ENCODE results near the gene STX1A. TPM values are rescaled to one million over a fixed set of nuclear protein-coding genes. Genes with fewer than 3 reads are reported as not detected.

Gene STX1A
- total and polyA plus RNA-seq, 2 of the 13 experiments (the other 11 are each of a cell fraction or from before 2014, with no cell fraction given): 6.1 to 12.2 TPM

GRCh38 chr7:73717025-73717807 is 2.3 kb downstream of the STX1A start:
- BruUV-seq (replicated peaks): no TSS peak
- WGBS (ENCODE audit: low lambda C conversion rate): 96% methylated on average over 8 of the region's 13 CpGs
- ChIA-PET CTCF (ENCODE audit: low intra/inter-chr PET ratio, low total read pairs) (no interaction called here), POLR2A (interaction anchor here (0.6 to 2.1 kb wide), 5 partner anchors 17 to 110 kb away, joined by 3 to 12 read pairs (median 3); no protein-coding TSS in a partner anchor)
- no peak for ATAC-seq
- no peak for DNase-seq (ENCODE audit: low spot score)
- Histone ChIP-seq H3K36me3 (replicated peaks in 1 of 2; ENCODE audit: control insufficient read depth in 1 of 2, insufficient read depth in 2 of 2, low read length in 2 of 2) (no peaks in the 10 kb centered on the region), H2AFZ (ENCODE audit: low read length) (no peak overlapping the region), H3K4me2 (ENCODE audit: low read depth, low read length) (0 out of 2 replicates have a peak overlapping the region, but pooled peaks have one; percentile 51), H3K27ac (ENCODE audit: extremely low read length, insufficient read depth, low read length) (no peak overlapping the region), H3K9me3 (ENCODE audit: low read length) (no peaks in the 10 kb centered on the region), H3K79me2 (ENCODE audit: insufficient read depth, low read length) (no peaks in the 10 kb centered on the region), H3K9ac (ENCODE audit: insufficient read depth, low read depth, low read length) (no peak overlapping the region), H4K20me1 (ENCODE audit: insufficient read depth, low read length) (peaks cover 7% of the 10 kb centered on the region), H3K27me3 (ENCODE audit: control insufficient read depth in 1 of 2, insufficient read depth in 2 of 2, low read length in 2 of 2) (peaks cover 0 to 1% of the 10 kb centered on the region in 2 experiments; a peak in 1 of 5 replicates), H3K4me3 (replicated peaks in 1 of 3; ENCODE audit: insufficient read depth in 1 of 3, low read depth in 2 of 3, low read length in 3 of 3) (no peak overlapping the region), H3K4me1 (ENCODE audit: insufficient read depth, low read length) (peaks cover 47% of the 10 kb centered on the region)
- intact Hi-C loops (cut with micrococcal nuclease; ENCODE audit: unreplicated experiment) (loop anchor here (5.0 kb wide), 2 partner anchors 35 to 50 kb away; partner anchors contain the start of genes BUD23, DNAJC30 and VPS37D), in situ Hi-C loops (cut with HindIII; ENCODE audit: extremely low pct_ligation_motif_present, low pct_unique_long_range_greater_than_20kb) (loop anchor here (5.0 kb wide), 1 partner anchor 110 kb away; no protein-coding TSS in a partner anchor)
- TF ChIP-seq ARNT (IDR thresholded peaks at IDR 0.05): no peak
- no peak for TF ChIP-seq IKZF4 (CRISPR knock-in tag; IDR thresholded peaks at IDR 0.05; ENCODE audit: borderline replicate concordance, low read depth, not compliant biosample characterization)
- no peak for TF ChIP-seq SOX13 (IDR thresholded peaks at IDR 0.05)
- TF ChIP-seq SOX13 (CRISPR knock-in tag; conservative IDR thresholded peaks at IDR 0.05 in 1 of 2, IDR thresholded peaks at IDR 0.05 in 1 of 2): no peak
- TF ChIP-seq ZNF768 (CRISPR knock-in tag; IDR thresholded peaks at IDR 0.05): peak; percentile 88; the same call in 1 of the 2 replicates
- no peak for FAIRE-seq

- FAIRE-seq (no peak), ATAC-seq (no peak), DNase-seq (ENCODE audit: low spot score) (no peak)
- TF ChIP-seq SIN3B (IDR thresholded peaks at IDR 0.05; ENCODE audit: low read length) (no peak), ZSCAN9 (CRISPR knock-in tag; IDR thresholded peaks at IDR 0.05; ENCODE audit: borderline replicate concordance) (no peak), TCF7L2 (IDR thresholded peaks at IDR 0.05; ENCODE audit: low read depth, low read length) (no peak), ZFP36 (IDR thresholded peaks at IDR 0.05; ENCODE audit: borderline replicate concordance, low read depth, low read length, partially characterized antibody) (peak; percentile 79), ZMYM4 (CRISPR knock-in tag; IDR thresholded peaks at IDR 0.05) (no peak), SSRP1 (CRISPR knock-in tag; IDR thresholded peaks at IDR 0.05) (no peak), TRAFD1 (CRISPR knock-in tag; IDR thresholded peaks at IDR 0.05; ENCODE audit: borderline replicate concordance) (0 out of 2 replicates have a peak, but pooled peaks have one; percentile 27), ZFP82 (CRISPR knock-in tag; IDR thresholded peaks at IDR 0.05; ENCODE audit: borderline replicate concordance) (no peak), ZNF414 (CRISPR knock-in tag; IDR thresholded peaks at IDR 0.05) (no peak), SMC3 (IDR thresholded peaks at IDR 0.05; ENCODE audit: low read length) (no peak)
- no TSS peak for BruUV-seq (replicated peaks)
- Histone ChIP-seq H3K4me3 (replicated peaks in 1 of 3; ENCODE audit: insufficient read depth in 1 of 3, low read depth in 2 of 3, low read length in 3 of 3) (peak overlapping the region in 2 of 3 experiments; percentile 3 to 13; a peak in 1 of 6 replicates), H3K9ac (ENCODE audit: insufficient read depth, low read depth, low read length) (peak overlapping the region; percentile 3; the same call in 1 of the 2 replicates), H3K4me1 (ENCODE audit: insufficient read depth, low read length) (peaks cover 47% of the 10 kb centered on the region), H3K9me3 (ENCODE audit: low read length) (no peaks in the 10 kb centered on the region), H3K79me2 (ENCODE audit: insufficient read depth, low read length) (no peaks in the 10 kb centered on the region), H3K27ac (ENCODE audit: extremely low read length, insufficient read depth, low read length) (peak overlapping the region; percentile 36), H2AFZ (ENCODE audit: low read length) (no peak overlapping the region), H3K27me3 (ENCODE audit: control insufficient read depth in 1 of 2, insufficient read depth in 2 of 2, low read length in 2 of 2) (peaks cover 0 to 1% of the 10 kb centered on the region in 2 experiments; a peak in 1 of 5 replicates), H4K20me1 (ENCODE audit: insufficient read depth, low read length) (peaks cover 7% of the 10 kb centered on the region), H3K4me2 (ENCODE audit: low read depth, low read length) (peak overlapping the region; percentile 51), H3K36me3 (replicated peaks in 1 of 2; ENCODE audit: control insufficient read depth in 1 of 2, insufficient read depth in 2 of 2, low read length in 2 of 2) (no peaks in the 10 kb centered on the region)
- WGBS (ENCODE audit: low lambda C conversion rate): 81% methylated on average over 4 of the region's 4 CpGs
- ChIA-PET CTCF (ENCODE audit: low intra/inter-chr PET ratio, low total read pairs) (no interaction called here), POLR2A (interaction anchor here (0.6 to 2.3 kb wide), 17 partner anchors 9 to 159 kb away, joined by 3 to 12 read pairs (median 6); partner anchors contain the start of genes ABHD11, BCL7B, BUD23 and DNAJC30)
- intact Hi-C loops (cut with micrococcal nuclease; ENCODE audit: unreplicated experiment): loop anchor here (5.0 kb wide), 2 partner anchors 34 to 49 kb away; partner anchors contain the start of genes BUD23, DNAJC30 and VPS37D
- in situ Hi-C loops (cut with HindIII; ENCODE audit: extremely low pct_ligation_motif_present, low pct_unique_long_range_greater_than_20kb): loop anchor here (5.0 kb wide), 1 partner anchor 109 kb away; no protein-coding TSS in a partner anchor
Observed at GRCh38 chr7:73716318-73716890, 3.1 kb downstream of the STX1A start.
